A549 (cell line): ENCODE measurements around the gene RHBDD2. TPM values are rescaled to one million over a fixed set of nuclear protein-coding genes. Genes with fewer than 3 reads are reported as not detected.
A peak's percentile ranks its signal among the peaks of the same experiment; 100 is the strongest.
"Not testable (repeated sequence)": the region's sequence is repeated elsewhere in the genome, so short reads cannot be mapped to it uniquely, and the experiment has no call there.

Experiments
- ATAC-seq, 2 experiments: fragments of 200-7000 bp in 1 of 2; fragments of >200 bp in 1 of 2; cut with Nextera tagmentation in 1 of 2; cut with Tn5 transposase in 1 of 2; 3 replicates each; pipeline versions ENCODE4 v1.8.0 to v1.9.1; 2018 to 2020; ENCODE audit warnings: mild to moderate bottlenecking in 1 of 2, moderate library complexity in 1 of 2
- CTCF ChIA-PET: fragments of 300-600 bp; sonication (Branson Sonifier 250); formaldehyde crosslinking; extraction: SDS; loops from one replicate; lab custom pipeline; 2021; ENCODE audit warnings: antibody characterized with exemption, inconsistent platforms; lab: Yijun Ruan, JAX
- POLR2A ChIA-PET: fragments of 350-600 bp; formaldehyde crosslinking; extraction: SDS; loops from one replicate; lab custom pipeline; 2021; ENCODE audit warnings: antibody characterized with exemption, inconsistent platforms; lab: Yijun Ruan, JAX
- DNase-seq, 2 experiments: peaks; one replicate each; pipeline versions ENCODE4 v3.0.0 to v3.0.0-alpha.2; 2011 to 2016; ENCODE audit warnings: low read depth in 1 of 2, low spot score in 1 of 2
- FAIRE-seq: peaks from 2 replicates; lab custom pipeline; 2011; peaks lifted over from hg19 to GRCh38; lab: Jason Lieb, UNC
- H3K27ac ChIP-seq, 2 experiments: fragments of >200 bp; sonication (Bioruptor Twin); formaldehyde crosslinking; 3 replicates each; pipeline ENCODE4 v1.5.1; 2016 to 2017
- H3K4me1 ChIP-seq: fragments of >200 bp; sonication (Bioruptor Twin); formaldehyde crosslinking; 3 replicates; pipeline ENCODE4 v1.6.1; 2016
- H3K4me2 ChIP-seq: fragments of >200 bp; sonication (Bioruptor Twin); formaldehyde crosslinking; 3 replicates; pipeline ENCODE4 v1.6.1; 2016
- H3K4me3 ChIP-seq: fragments of >200 bp; sonication (Bioruptor Twin); formaldehyde crosslinking; 3 replicates; pipeline ENCODE4 v1.5.1; 2016
- H3K9me3 ChIP-seq: fragments of >200 bp; sonication (Bioruptor Twin); formaldehyde crosslinking; 3 replicates; pipeline ENCODE4 v1.6.1; 2016
- BHLHE40 ChIP-seq: IDR thresholded peaks from 2 replicates; pipeline ENCODE4 v1.6.1; 2012; ENCODE audit warnings: low read depth, low read length, inconsistent platforms
- CEBPB ChIP-seq, 2 experiments: fragments of >200 bp in 1 of 2; sonication (Bioruptor Twin) in 1 of 2; formaldehyde crosslinking in 1 of 2; IDR thresholded peaks; 2 replicates each; pipeline ENCODE4 v1.6.1; 2012 to 2016
- ELK1 ChIP-seq: fragments of 150-350 bp; IDR thresholded peaks from 2 replicates; pipeline ENCODE4 v1.6.1; 2014; ENCODE audit warnings: low read depth, mild to moderate bottlenecking, low read length
- EP300 ChIP-seq, 2 experiments: fragments of >200 bp; sonication (Bioruptor Twin); formaldehyde crosslinking; IDR thresholded peaks; 2 replicates in 1 of 2; 3 replicates in 1 of 2; pipeline ENCODE4 v1.6.1; 2016 to 2017
- ESRRA ChIP-seq: fragments of 150-350 bp; IDR thresholded peaks from 2 replicates; pipeline ENCODE4 v1.6.1; 2014; ENCODE audit warnings: mild to moderate bottlenecking, low read length, borderline replicate concordance
- FOSB ChIP-seq: fragments of 250-450 bp; sonication (Bioruptor Pico); IDR thresholded peaks from 2 replicates; pipeline ENCODE4 v1.5.0; 2020; ENCODE audit warnings: mild to moderate bottlenecking, moderate library complexity
- HDAC2 ChIP-seq: fragments of 200-600 bp; sonication (generic); IDR thresholded peaks from 2 replicates; pipeline ENCODE4 v1.6.1; 2016
- MAFK ChIP-seq: fragments of 450-650 bp; IDR thresholded peaks from 2 replicates; pipeline ENCODE4 v1.6.1; 2014; ENCODE audit not compliant: partially characterized antibody
- SREBF2 ChIP-seq: fragments of 450-650 bp; IDR thresholded peaks from 2 replicates; pipeline ENCODE4 v1.6.1; 2014; ENCODE audit warnings: mild to moderate bottlenecking, moderate library complexity
- ZNF302 ChIP-seq: fragments of 250-450 bp; sonication (Bioruptor Pico); IDR thresholded peaks from 2 replicates; pipeline ENCODE4 v1.9.0; 2021; ENCODE audit warnings: inconsistent platforms, mild to moderate bottlenecking, moderate library complexity
- WGBS: methylation state at CpG from one replicate; pipeline ENCODE4 v1.1.6; 2017; ENCODE audit errors: missing lambda C conversion rate; 5-methylcytosine and 5-hydroxymethylcytosine counted together
- polyA plus RNA-seq, 4 experiments: library from polyadenylated mRNA; depleted of rRNA in 3 of 4; stranded (reverse); fragments of >200 nt; fragmentation: RNase III in 1 of 4; extraction: RNeasy Plus Mini Kit Qiagen cat#74134 plus additional on column Dnase treatment in 1 of 4; gene quantifications; 2 replicates in 3 of 4; 3 replicates in 1 of 4; pipeline ENCODE4 v1.2.3, GENCODE V29; 2011 to 2017
- TF ChIP-seq, protein P1 (sequence below): fragments of 250-450 bp; sonication (Bioruptor Pico); IDR thresholded peaks from 2 replicates; pipeline ENCODE4 v1.5.0; 2021; ENCODE audit warnings: mild to moderate bottlenecking, moderate library complexity, borderline replicate concordance
- TF ChIP-seq, protein P2 (sequence below): IDR thresholded peaks from 2 replicates; pipeline ENCODE4 v1.6.1; 2012
- TF ChIP-seq, protein P3 (sequence below): fragments of 450-650 bp; IDR thresholded peaks from 2 replicates; pipeline ENCODE4 v1.6.1; 2014; ENCODE audit warnings: antibody characterized with exemption

The RHBDD2 gene
- polyA plus RNA-seq, 2 of the 4 experiments (the other 2 are of a cell fraction): 61.3 to 62.0 TPM

- no peak for TF ChIP-seq EP300 (IDR thresholded peaks at IDR 0.05)
Observed at GRCh38 chr7:75870557-75871161, 8.2 kb upstream of the RHBDD2 start (continued).

DNA sequence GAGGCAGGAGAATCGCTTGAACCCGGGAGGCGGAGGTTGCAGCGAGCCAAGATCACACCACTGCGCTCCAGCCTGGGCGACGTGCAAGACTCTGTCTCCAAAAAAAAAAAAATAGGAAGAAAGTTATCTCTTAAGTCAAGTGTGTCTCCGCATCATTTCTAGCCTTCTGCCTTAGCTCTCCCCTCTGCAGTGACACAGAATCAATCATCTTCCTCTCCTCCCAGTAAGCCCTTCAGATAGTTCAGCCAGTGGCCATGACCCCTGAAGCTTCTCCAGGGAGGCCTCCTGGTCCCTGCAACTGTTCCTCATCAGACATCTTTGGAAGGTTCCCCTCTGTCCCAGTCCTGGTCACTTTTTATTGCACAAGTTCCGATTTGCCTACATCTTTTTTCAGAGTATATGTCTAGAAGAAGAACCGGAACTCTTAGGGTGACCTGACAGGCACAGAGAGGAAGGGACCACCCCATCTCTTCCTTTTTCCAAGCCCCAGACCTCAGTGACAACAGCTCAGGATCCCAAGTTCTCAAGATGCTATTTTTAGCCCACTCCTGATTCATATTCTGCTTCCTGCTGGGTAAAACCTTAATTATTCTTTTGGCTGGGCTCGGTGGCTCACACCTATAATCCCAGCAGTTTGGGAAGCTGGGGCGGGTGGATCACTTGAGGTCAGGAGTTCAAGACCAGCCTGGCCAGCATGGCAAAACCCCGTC, 6.6 kb upstream of the RHBDD2 start:
- no peak overlapping the region for H3K4me2 ChIP-seq
- POLR2A ChIA-PET: no interaction called here
- peak in 1 of 2 experiments; percentile 58; a peak in 3 of 6 replicates for ATAC-seq

DNA sequence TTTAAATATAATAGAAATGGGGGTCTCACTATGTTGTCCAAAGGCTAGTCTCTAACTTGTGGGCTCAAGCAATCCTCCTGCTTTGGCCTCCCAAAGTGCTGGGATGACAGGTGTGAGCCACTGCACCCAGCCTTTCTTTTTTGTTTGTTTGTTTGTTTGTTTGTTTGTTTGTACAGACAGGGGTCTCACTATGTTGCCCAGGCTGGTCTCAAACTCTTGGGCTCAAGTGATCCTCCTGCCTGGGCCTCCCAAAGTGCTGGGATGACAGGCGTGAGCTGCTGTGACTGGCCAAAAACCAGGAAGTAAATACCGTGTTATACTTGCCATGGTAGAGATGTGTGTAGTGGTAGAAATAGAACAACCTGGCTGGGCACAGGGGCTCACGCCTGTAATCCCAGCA, 4.7 kb upstream of the RHBDD2 start:
- not testable (repeated sequence) for FAIRE-seq

More for the DNA sequence above, 6.6 kb upstream of the RHBDD2 start:
- no peak for TF ChIP-seq CEBPB (IDR thresholded peaks at IDR 0.05)
- Histone ChIP-seq H3K9me3 (no peaks in the 10 kb centered on the region), H3K4me3 (no peak overlapping the region), H3K27ac (no peak overlapping the region), H3K4me1 (peaks cover 2% of the 10 kb centered on the region; the same call in 2 of the 3 replicates)
- whole genome bisulfite sequencing: 83% methylated on average over 13 of the region's 13 CpGs
- DNase-seq (no peak), FAIRE-seq (no peak)
- CTCF ChIA-PET: interaction anchor here (0.7 to 2.4 kb wide), 3 partner anchors 89 to 204 kb away, joined by 3 to 11 read pairs (median 4); no protein-coding TSS in a partner anchor

GRCh38 chr7:75875113-75876080, 3.4 kb upstream of the RHBDD2 start:
- ChIA-PET POLR2A (no interaction called here), CTCF (interaction anchor here (0.6 to 1.9 kb wide), 7 partner anchors 10 to 198 kb away, joined by 3 to 9 read pairs (median 5); no protein-coding TSS in a partner anchor)
- Histone ChIP-seq H3K9me3 (no peaks in the 10 kb centered on the region), H3K4me3 (no peak overlapping the region), H3K4me2 (no peak overlapping the region), H3K27ac (no peak overlapping the region), H3K4me1 (peaks cover 12% of the 10 kb centered on the region)
- FAIRE-seq (no peak), ATAC-seq (no peak), DNase-seq (no peak)
- 90% methylated on average over 21 of the region's 21 CpGs for WGBS
- TF ChIP-seq SREBF2 (no peak), BHLHE40 (no peak), MAFK (peak; percentile 30), HDAC2 (no peak), CEBPB (IDR thresholded peaks at IDR 0.05) (no peak), FOSB (no peak), ESRRA (no peak)

More for the DNA sequence above, 4.7 kb upstream of the RHBDD2 start:
- H3K4me3 ChIP-seq, H3K27ac ChIP-seq, H3K9me3 ChIP-seq, ATAC-seq, DNase-seq, POLR2A ChIA-PET, H3K4me1 ChIP-seq, H3K4me2 ChIP-seq: not testable (repeated sequence)
- CTCF ChIA-PET: interaction anchor here (0.7 to 1.3 kb wide), 3 partner anchors 9 to 146 kb away, joined by 3 to 5 read pairs (median 3); no protein-coding TSS in a partner anchor
- 75% methylated on average over 3 of the region's 3 CpGs for WGBS

DNA sequence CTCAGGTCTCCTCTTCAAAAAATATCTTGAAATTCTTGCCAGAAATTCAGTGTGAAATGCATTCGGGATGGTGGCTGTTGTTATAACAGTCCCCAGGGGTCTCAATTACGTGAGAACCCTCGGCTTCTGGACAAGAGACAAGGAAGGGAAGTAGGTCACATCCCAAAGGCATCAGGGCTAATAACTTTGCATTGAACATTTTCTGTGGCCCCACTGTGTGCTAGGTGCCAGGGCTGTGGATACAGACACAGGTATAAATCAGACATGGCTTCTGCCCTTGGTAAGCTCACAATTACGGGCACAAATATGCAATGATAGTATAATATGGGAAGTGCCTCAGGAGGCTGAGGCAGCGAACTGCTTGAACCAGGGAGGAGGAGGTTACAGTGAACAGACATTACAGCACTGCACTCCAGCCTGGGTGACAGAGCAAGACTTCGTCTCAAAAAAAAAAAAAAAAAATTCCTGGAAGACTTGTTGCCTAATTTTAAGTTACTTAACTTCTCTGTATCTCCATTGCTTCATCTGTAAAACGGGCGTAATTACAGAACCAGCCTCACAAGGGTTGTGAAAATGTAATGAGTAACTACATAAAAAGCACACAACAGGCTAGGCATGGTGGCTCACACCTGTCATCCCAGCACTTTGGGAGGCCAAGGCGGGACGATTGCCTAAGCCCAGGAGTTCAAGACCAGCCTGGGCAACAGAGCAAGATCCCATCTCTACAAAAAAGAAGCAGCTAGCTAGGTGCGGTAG, 2.5 kb upstream of the RHBDD2 start:
- Histone ChIP-seq H3K4me3 (no peak overlapping the region), H3K4me2 (no peak overlapping the region), H3K9me3 (no peaks in the 10 kb centered on the region), H3K4me1 (peaks cover 14% of the 10 kb centered on the region), H3K27ac (0 out of 6 replicates have a peak overlapping the region, but pooled peaks of 1 of the 2 experiments have one; percentile 21)
- FAIRE-seq (no peak), ATAC-seq (no peak), DNase-seq (no peak)
- no peak for TF ChIP-seq SREBF2
- no peak for TF ChIP-seq ELK1
- TF ChIP-seq, protein P1, sequence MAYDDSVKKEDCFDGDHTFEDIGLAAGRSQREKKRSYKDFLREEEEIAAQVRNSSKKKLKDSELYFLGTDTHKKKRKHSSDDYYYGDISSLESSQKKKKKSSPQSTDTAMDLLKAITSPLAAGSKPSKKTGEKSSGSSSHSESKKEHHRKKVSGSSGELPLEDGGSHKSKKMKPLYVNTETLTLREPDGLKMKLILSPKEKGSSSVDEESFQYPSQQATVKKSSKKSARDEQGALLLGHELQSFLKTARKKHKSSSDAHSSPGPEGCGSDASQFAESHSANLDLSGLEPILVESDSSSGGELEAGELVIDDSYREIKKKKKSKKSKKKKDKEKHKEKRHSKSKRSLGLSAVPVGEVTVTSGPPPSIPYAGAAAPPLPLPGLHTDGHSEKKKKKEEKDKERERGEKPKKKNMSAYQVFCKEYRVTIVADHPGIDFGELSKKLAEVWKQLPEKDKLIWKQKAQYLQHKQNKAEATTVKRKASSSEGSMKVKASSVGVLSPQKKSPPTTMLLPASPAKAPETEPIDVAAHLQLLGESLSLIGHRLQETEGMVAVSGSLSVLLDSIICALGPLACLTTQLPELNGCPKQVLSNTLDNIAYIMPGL: no peak
- TF ChIP-seq ZNF302 (CRISPR knock-in tag): no peak
- TF ChIP-seq, protein P2, sequence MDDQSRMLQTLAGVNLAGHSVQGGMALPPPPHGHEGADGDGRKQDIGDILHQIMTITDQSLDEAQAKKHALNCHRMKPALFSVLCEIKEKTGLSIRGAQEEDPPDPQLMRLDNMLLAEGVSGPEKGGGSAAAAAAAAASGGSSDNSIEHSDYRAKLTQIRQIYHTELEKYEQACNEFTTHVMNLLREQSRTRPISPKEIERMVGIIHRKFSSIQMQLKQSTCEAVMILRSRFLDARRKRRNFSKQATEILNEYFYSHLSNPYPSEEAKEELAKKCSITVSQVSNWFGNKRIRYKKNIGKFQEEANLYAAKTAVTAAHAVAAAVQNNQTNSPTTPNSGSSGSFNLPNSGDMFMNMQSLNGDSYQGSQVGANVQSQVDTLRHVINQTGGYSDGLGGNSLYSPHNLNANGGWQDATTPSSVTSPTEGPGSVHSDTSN: no peak
- TF ChIP-seq, protein P3, sequence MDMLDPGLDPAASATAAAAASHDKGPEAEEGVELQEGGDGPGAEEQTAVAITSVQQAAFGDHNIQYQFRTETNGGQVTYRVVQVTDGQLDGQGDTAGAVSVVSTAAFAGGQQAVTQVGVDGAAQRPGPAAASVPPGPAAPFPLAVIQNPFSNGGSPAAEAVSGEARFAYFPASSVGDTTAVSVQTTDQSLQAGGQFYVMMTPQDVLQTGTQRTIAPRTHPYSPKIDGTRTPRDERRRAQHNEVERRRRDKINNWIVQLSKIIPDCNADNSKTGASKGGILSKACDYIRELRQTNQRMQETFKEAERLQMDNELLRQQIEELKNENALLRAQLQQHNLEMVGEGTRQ: no peak
- no peak for TF ChIP-seq MAFK
- ChIA-PET POLR2A (no interaction called here), CTCF (interaction anchor here (1.3 to 3.4 kb wide), 4 partner anchors 10 to 144 kb away, joined by 3 to 20 read pairs (median 8); no protein-coding TSS in a partner anchor)
- 76% methylated on average over 11 of the region's 11 CpGs for WGBS
